HG03432 (cell line): ENCODE measurements around the gene TYW1B.
A peak's percentile ranks its signal among the peaks of the same experiment; 100 is the strongest.
"Not testable (repeated sequence)": the region's sequence is repeated elsewhere in the genome, so short reads cannot be mapped to it uniquely, and the experiment has no call there.

ENCODE experiments used
- ATAC-seq: cut with Tn5 transposase; IDR thresholded peaks from one replicate; pipeline ENCODE4 v1.9.1; 2021; ENCODE audit warnings: mild to moderate bottlenecking, moderate library complexity; ENCODE audit not compliant: unreplicated experiment

TYW1B gene

GRCh38 chr7:72705693-72706092, 122.3 kb downstream of the TYW1B start:
- ATAC-seq, result not testable (repeated sequence)

GRCh38 chr7:72704894-72705293, 123.1 kb downstream of the TYW1B start:
- no peak for ATAC-seq

GRCh38 chr7:72700548-72700947, 127.5 kb downstream of the TYW1B start:
- not testable (repeated sequence) for ATAC-seq

- not testable (repeated sequence) for ATAC-seq
Measured at GRCh38 chr7:72697066-72697465, 130.9 kb downstream of the TYW1B start.

- not testable (repeated sequence) for ATAC-seq
Measured at GRCh38 chr7:72696643-72697042, 131.4 kb downstream of the TYW1B start.

- not testable (repeated sequence) for ATAC-seq
Measured at GRCh38 chr7:72695482-72695881, 132.5 kb downstream of the TYW1B start.

GRCh38 chr7:72691442-72691841, 136.6 kb downstream of the TYW1B start:
- ATAC-seq, result not testable (repeated sequence)

- not testable (repeated sequence) for ATAC-seq
Measured at GRCh38 chr7:72690177-72690576, 137.8 kb downstream of the TYW1B start.

GRCh38 chr7:72689344-72689743, 138.7 kb downstream of the TYW1B start:
- ATAC-seq, result not testable (repeated sequence)

GRCh38 chr7:72681211-72681610, 146.8 kb downstream of the TYW1B start:
- not testable (repeated sequence) for ATAC-seq

GRCh38 chr7:72676880-72677279, 151.1 kb downstream of the TYW1B start:
- ATAC-seq, result not testable (repeated sequence)

GRCh38 chr7:72676086-72676690, 151.8 kb downstream of the TYW1B start:
- not testable (repeated sequence) for ATAC-seq

- ATAC-seq, result not testable (repeated sequence)
Measured at GRCh38 chr7:72675686-72676085, 152.3 kb downstream of the TYW1B start.

GRCh38 chr7:72674394-72674793, 153.6 kb downstream of the TYW1B start:
- no peak for ATAC-seq

GRCh38 chr7:72670850-72671249, 157.2 kb downstream of the TYW1B start:
- not testable (repeated sequence) for ATAC-seq

- ATAC-seq, result not testable (repeated sequence)
Measured at GRCh38 chr7:72668435-72668834, 159.6 kb downstream of the TYW1B start.

- not testable (repeated sequence) for ATAC-seq
Measured at GRCh38 chr7:72667049-72667448, 161.0 kb downstream of the TYW1B start.

- ATAC-seq, result not testable (repeated sequence)
Measured at GRCh38 chr7:72648574-72648973, 179.4 kb downstream of the TYW1B start.

GRCh38 chr7:72643708-72644107, 184.3 kb downstream of the TYW1B start:
- not testable (repeated sequence) for ATAC-seq

- not testable (repeated sequence) for ATAC-seq
Measured at GRCh38 chr7:72641485-72642248, 186.3 kb downstream of the TYW1B start.

- peak; percentile 77 for ATAC-seq
Measured at GRCh38 chr7:72640740-72641139, 187.3 kb downstream of the TYW1B start.

- not testable (repeated sequence) for ATAC-seq
Measured at GRCh38 chr7:72635273-72635908, 192.6 kb downstream of the TYW1B start.
